ENCODE results near the gene SH2D5. TPM values are rescaled to one million over a fixed set of nuclear protein-coding genes. Genes with fewer than 3 reads are reported as not detected.
A peak's percentile ranks its signal among the peaks of the same experiment; 100 is the strongest.

The SH2D5 gene
- polyA plus RNA-seq, 2 of the 4 experiments (the other 2 are of a cell fraction): 3.2 to 7.2 TPM

DNA sequence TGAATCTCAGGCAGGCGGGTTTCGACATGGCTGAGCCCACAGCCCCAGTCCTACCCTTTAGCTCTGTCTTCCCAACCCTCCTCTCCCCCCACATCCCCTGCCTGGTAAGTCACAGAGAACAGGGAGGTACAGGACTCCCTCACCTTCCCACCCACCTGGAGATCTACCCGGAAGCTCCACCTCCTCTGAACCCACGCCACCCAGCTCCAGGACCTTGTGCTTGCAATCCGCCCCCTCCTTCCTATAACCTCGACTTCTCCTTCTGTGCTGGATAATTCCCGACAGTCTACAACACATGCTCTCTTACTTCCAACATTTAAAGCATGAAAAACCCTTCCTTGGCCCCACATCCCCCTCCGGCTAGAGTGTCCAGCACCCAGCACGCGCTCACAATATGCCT is 37.0 kb downstream of the SH2D5 start:
- POLR2A ChIA-PET: no interaction called here
- no peak for FAIRE-seq
- WGBS (ENCODE audit: missing lambda C conversion rate): 84% methylated on average over 10 of the region's 10 CpGs

DNA sequence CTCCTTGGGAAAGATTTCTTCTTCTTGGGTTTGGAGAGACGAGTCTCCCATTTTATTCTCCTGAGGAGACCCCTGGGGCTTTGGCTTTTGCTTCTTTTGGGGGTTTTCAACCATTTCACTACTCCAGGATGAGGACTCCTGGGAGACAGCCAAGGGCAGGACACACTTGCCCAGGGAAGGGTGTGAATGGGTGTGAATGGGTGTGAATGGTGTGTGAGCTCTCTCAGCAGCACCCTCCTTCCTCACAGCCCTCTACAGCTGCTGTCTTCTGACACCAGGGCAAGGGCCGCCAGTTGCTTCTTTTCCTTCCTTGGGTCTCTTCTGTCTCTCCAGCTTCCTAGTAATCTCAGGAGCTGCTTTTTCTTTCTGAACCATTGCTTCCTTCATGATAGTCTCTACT is 38.9 kb downstream of the SH2D5 start:
- TF ChIP-seq CHD4 (IDR thresholded peaks at IDR 0.05; ENCODE audit: borderline replicate concordance) (no peak), CBX2 (IDR thresholded peaks at IDR 0.05; ENCODE audit: borderline replicate concordance, low read depth) (no peak), POLR2AphosphoS2 (conservative IDR thresholded peaks at IDR 0.05; ENCODE audit: low read length) (no peak), RNF2 (IDR thresholded peaks at IDR 0.05; ENCODE audit: borderline replicate concordance, low read depth) (no peak)
- TF ChIP-seq, protein P1, sequence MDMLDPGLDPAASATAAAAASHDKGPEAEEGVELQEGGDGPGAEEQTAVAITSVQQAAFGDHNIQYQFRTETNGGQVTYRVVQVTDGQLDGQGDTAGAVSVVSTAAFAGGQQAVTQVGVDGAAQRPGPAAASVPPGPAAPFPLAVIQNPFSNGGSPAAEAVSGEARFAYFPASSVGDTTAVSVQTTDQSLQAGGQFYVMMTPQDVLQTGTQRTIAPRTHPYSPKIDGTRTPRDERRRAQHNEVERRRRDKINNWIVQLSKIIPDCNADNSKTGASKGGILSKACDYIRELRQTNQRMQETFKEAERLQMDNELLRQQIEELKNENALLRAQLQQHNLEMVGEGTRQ (IDR thresholded peaks at IDR 0.05): no peak
- no peak overlapping the region for H3K4me2 ChIP-seq
- H3K4me1 ChIP-seq: peaks cover 21% of the 10 kb centered on the region
- no peak for DNase-seq (ENCODE audit: low read depth in 1 of 2, low spot score in 1 of 2)
- ChIA-PET CTCF (interaction anchor here (3.3 kb wide), 1 partner anchor 502 kb away, joined by 15 read pairs; no protein-coding TSS in a partner anchor), POLR2A (no interaction called here)
- H3K27ac ChIP-seq: no peak overlapping the region; a peak in 1 of 6 replicates
- WGBS (ENCODE audit: missing lambda C conversion rate): 93% methylated on average over 2 of the region's 2 CpGs
- FAIRE-seq: no peak
- no peak overlapping the region for H3K4me3 ChIP-seq
- H3K9me3 ChIP-seq: no peaks in the 10 kb centered on the region
- no peak for ATAC-seq

More for the DNA sequence above, 37.0 kb downstream of the SH2D5 start:
- TF ChIP-seq BHLHE40 (IDR thresholded peaks at IDR 0.05; ENCODE audit: low read depth, low read length) (no peak), FOSL2 (IDR thresholded peaks at IDR 0.05) (no peak), FOSL2 (CRISPR knock-in tag; IDR thresholded peaks at IDR 0.05) (no peak), EHMT2 (IDR thresholded peaks at IDR 0.05; ENCODE audit: low read depth) (no peak), ZC3H11A (IDR thresholded peaks at IDR 0.05) (no peak)
- TF ChIP-seq, protein P1 (IDR thresholded peaks at IDR 0.05): no peak
- Histone ChIP-seq H3K4me3 (no peak overlapping the region), H3K4me2 (no peak overlapping the region; the same call in 2 of the 3 replicates), H3K27ac (peak overlapping the region; percentile 97; a peak in 3 of 6 replicates), H3K4me1 (peaks cover 28% of the 10 kb centered on the region), H3K9me3 (no peaks in the 10 kb centered on the region)
- DNase-seq (ENCODE audit: low read depth in 1 of 2, low spot score in 1 of 2) (no peak), ATAC-seq (no peak)
- CTCF ChIA-PET: interaction anchor here (0.7 to 5.0 kb wide), 10 partner anchors 9 to 542 kb away, joined by 3 to 55 read pairs (median 7); partner anchors contain the start of gene HP1BP3

DNA sequence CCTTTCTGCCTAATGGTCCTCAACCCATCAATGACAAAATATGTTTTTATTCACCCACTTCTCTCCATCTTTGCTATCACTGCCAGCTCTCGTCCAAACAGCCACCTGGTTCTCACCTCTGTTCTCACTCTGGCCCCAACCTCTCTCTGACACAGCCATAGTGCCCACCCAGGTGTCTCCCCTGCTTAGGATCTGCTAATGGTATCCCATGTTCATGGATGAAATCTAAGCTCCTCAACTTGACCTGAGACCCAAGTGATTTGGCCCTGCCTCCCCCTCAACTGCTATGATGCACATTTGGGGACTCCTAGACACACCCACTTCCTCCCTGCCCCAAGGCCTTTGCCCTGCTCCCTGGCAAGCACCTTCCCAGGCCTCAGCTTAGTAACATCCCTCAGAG is 40.6 kb downstream of the SH2D5 start:
- ChIA-PET POLR2A (interaction anchor here (0.7 kb wide), 2 partner anchors 323 to 556 kb away, joined by 4 read pairs; no protein-coding TSS in a partner anchor), CTCF (interaction anchor here (1.3 to 3.3 kb wide), 2 partner anchors 11 to 503 kb away, joined by 5 to 15 read pairs; no protein-coding TSS in a partner anchor)
- WGBS (ENCODE audit: missing lambda C conversion rate): 71% methylated on average over 1 of the region's 1 CpG
- Histone ChIP-seq H3K4me1 (0 out of 3 replicates have a peak, but pooled peaks cover 3% of the 10 kb centered on the region), H3K27ac (no peak overlapping the region), H3K4me2 (no peak overlapping the region), H3K4me3 (no peak overlapping the region), H3K9me3 (no peaks in the 10 kb centered on the region)
- ATAC-seq (no peak), FAIRE-seq (no peak), DNase-seq (ENCODE audit: low read depth in 1 of 2, low spot score in 1 of 2) (no peak)
- TF ChIP-seq, protein P2, sequence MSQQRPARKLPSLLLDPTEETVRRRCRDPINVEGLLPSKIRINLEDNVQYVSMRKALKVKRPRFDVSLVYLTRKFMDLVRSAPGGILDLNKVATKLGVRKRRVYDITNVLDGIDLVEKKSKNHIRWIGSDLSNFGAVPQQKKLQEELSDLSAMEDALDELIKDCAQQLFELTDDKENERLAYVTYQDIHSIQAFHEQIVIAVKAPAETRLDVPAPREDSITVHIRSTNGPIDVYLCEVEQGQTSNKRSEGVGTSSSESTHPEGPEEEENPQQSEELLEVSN (IDR thresholded peaks at IDR 0.05; ENCODE audit: borderline replicate concordance, low read depth): no peak
- TF ChIP-seq CEBPB (IDR thresholded peaks at IDR 0.05) (no peak), EP300 (IDR thresholded peaks at IDR 0.05) (no peak), FOSL2 (IDR thresholded peaks at IDR 0.05) (no peak), FOSL2 (CRISPR knock-in tag; IDR thresholded peaks at IDR 0.05) (no peak)
- TF ChIP-seq, protein P3, sequence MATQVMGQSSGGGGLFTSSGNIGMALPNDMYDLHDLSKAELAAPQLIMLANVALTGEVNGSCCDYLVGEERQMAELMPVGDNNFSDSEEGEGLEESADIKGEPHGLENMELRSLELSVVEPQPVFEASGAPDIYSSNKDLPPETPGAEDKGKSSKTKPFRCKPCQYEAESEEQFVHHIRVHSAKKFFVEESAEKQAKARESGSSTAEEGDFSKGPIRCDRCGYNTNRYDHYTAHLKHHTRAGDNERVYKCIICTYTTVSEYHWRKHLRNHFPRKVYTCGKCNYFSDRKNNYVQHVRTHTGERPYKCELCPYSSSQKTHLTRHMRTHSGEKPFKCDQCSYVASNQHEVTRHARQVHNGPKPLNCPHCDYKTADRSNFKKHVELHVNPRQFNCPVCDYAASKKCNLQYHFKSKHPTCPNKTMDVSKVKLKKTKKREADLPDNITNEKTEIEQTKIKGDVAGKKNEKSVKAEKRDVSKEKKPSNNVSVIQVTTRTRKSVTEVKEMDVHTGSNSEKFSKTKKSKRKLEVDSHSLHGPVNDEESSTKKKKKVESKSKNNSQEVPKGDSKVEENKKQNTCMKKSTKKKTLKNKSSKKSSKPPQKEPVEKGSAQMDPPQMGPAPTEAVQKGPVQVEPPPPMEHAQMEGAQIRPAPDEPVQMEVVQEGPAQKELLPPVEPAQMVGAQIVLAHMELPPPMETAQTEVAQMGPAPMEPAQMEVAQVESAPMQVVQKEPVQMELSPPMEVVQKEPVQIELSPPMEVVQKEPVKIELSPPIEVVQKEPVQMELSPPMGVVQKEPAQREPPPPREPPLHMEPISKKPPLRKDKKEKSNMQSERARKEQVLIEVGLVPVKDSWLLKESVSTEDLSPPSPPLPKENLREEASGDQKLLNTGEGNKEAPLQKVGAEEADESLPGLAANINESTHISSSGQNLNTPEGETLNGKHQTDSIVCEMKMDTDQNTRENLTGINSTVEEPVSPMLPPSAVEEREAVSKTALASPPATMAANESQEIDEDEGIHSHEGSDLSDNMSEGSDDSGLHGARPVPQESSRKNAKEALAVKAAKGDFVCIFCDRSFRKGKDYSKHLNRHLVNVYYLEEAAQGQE (IDR thresholded peaks at IDR 0.05): no peak

Data from A549 (cell line).